ENCODE measurements around the gene RNF121.

GRCh38 chr11:72030472-72031045 lies 101.7 kb downstream of the RNF121 start:
- TF ChIP-seq POLR2A (IDR thresholded peaks at IDR 0.05), result no peak
- TF ChIP-seq, protein P1, sequence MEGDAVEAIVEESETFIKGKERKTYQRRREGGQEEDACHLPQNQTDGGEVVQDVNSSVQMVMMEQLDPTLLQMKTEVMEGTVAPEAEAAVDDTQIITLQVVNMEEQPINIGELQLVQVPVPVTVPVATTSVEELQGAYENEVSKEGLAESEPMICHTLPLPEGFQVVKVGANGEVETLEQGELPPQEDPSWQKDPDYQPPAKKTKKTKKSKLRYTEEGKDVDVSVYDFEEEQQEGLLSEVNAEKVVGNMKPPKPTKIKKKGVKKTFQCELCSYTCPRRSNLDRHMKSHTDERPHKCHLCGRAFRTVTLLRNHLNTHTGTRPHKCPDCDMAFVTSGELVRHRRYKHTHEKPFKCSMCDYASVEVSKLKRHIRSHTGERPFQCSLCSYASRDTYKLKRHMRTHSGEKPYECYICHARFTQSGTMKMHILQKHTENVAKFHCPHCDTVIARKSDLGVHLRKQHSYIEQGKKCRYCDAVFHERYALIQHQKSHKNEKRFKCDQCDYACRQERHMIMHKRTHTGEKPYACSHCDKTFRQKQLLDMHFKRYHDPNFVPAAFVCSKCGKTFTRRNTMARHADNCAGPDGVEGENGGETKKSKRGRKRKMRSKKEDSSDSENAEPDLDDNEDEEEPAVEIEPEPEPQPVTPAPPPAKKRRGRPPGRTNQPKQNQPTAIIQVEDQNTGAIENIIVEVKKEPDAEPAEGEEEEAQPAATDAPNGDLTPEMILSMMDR (IDR thresholded peaks at IDR 0.05), result no peak

Data from vagina (tissue), 2 donors.